Stimulated activated CD8-positive, alpha-beta memory T cell treated with anti-CD3 and anti-CD28 coated beads, Interleukin-12 subunit alpha, Interleukin-12 subunit beta, amount 100 ng/mL, for 24 hours (primary cell): ENCODE data around the gene USP54.
"Not testable (repeated sequence)": the region's sequence is repeated elsewhere in the genome, so short reads cannot be mapped to it uniquely, and the experiment has no call there.

Experiments used
- DNase-seq: peaks from one replicate; pipeline ENCODE4 v3.0.0-alpha.2; 2020; ENCODE audit errors: extremely low read depth

Gene USP54

GRCh38 chr10:73588656-73589055 lies 2.5 kb downstream of the USP54 start:
- no peak for DNase-seq

- no peak for DNase-seq
These were observed 4.6 kb downstream of the USP54 start for GRCh38 chr10:73586583-73586984.

GRCh38 chr10:73585327-73585726 lies 5.8 kb downstream of the USP54 start:
- no peak for DNase-seq

- DNase-seq: no peak
These were observed 6.4 kb downstream of the USP54 start for GRCh38 chr10:73584737-73585136.

GRCh38 chr10:73581918-73582317 lies 9.2 kb downstream of the USP54 start:
- no peak for DNase-seq

GRCh38 chr10:73578927-73579326 lies 12.2 kb downstream of the USP54 start:
- not testable (repeated sequence) for DNase-seq

GRCh38 chr10:73577788-73578187 lies 13.4 kb downstream of the USP54 start:
- DNase-seq: no peak

- no peak for DNase-seq
These were observed 14.1 kb downstream of the USP54 start for GRCh38 chr10:73576890-73577591.

- DNase-seq: no peak
These were observed 14.8 kb downstream of the USP54 start for GRCh38 chr10:73576178-73576889.

- not testable (repeated sequence) for DNase-seq
These were observed 24.1 kb downstream of the USP54 start for GRCh38 chr10:73567025-73567424.

- DNase-seq: no peak
These were observed 29.9 kb downstream of the USP54 start for GRCh38 chr10:73561192-73561591.

- no peak for DNase-seq
These were observed 31.6 kb downstream of the USP54 start for GRCh38 chr10:73559590-73559989.

GRCh38 chr10:73556855-73557254 lies 34.3 kb downstream of the USP54 start:
- no peak for DNase-seq

- no peak for DNase-seq
These were observed 36.4 kb downstream of the USP54 start for GRCh38 chr10:73554721-73555120.

- no peak for DNase-seq
These were observed 37.4 kb downstream of the USP54 start for GRCh38 chr10:73553761-73554160.

GRCh38 chr10:73552819-73553715 lies 38.1 kb downstream of the USP54 start:
- DNase-seq: no peak

- no peak for DNase-seq
These were observed 39.6 kb downstream of the USP54 start for GRCh38 chr10:73551515-73551914.

GRCh38 chr10:73545357-73545756 lies 45.8 kb downstream of the USP54 start:
- no peak for DNase-seq

GRCh38 chr10:73537709-73538108 lies 53.4 kb downstream of the USP54 start:
- no peak for DNase-seq

- no peak for DNase-seq
These were observed 53.9 kb downstream of the USP54 start for GRCh38 chr10:73537288-73537687.

GRCh38 chr10:73534857-73535256 lies 56.3 kb downstream of the USP54 start:
- DNase-seq: no peak

- peak; percentile 5 for DNase-seq
These were observed 61.9 kb downstream of the USP54 start for GRCh38 chr10:73529089-73529832.
